Measurements from ENCODE around the gene CNIH4.
"Not testable (repeated sequence)": the region's sequence is repeated elsewhere in the genome, so short reads cannot be mapped to it uniquely, and the experiment has no call there.

DNA sequence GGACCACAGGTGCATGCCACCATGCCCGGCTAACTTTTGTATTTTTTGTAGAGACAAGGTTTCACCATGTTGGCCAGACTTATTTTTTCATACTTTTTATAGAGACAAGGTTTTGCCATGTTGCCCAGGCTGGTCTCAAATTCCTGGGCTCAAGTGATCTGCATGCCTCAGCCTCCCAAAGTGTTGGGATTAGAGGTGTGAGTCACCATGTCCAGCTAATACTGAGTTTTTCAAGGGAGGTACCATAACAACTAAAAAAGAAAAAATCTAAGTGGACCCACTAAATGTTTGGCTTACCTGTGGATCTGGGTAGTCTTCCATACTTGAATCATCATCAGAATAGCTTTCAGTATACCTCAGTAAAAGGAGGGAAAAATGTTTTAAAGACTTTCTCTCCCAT, 45.2 kb upstream of the CNIH4 start:
- TF ChIP-seq, protein P1, sequence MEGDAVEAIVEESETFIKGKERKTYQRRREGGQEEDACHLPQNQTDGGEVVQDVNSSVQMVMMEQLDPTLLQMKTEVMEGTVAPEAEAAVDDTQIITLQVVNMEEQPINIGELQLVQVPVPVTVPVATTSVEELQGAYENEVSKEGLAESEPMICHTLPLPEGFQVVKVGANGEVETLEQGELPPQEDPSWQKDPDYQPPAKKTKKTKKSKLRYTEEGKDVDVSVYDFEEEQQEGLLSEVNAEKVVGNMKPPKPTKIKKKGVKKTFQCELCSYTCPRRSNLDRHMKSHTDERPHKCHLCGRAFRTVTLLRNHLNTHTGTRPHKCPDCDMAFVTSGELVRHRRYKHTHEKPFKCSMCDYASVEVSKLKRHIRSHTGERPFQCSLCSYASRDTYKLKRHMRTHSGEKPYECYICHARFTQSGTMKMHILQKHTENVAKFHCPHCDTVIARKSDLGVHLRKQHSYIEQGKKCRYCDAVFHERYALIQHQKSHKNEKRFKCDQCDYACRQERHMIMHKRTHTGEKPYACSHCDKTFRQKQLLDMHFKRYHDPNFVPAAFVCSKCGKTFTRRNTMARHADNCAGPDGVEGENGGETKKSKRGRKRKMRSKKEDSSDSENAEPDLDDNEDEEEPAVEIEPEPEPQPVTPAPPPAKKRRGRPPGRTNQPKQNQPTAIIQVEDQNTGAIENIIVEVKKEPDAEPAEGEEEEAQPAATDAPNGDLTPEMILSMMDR (conservative IDR thresholded peaks at IDR 0.05; ENCODE audit: low read length) = not testable (repeated sequence)
- not testable (repeated sequence) for TF ChIP-seq EZH2phosphoT487 (IDR thresholded peaks at IDR 0.05; ENCODE audit: borderline replicate concordance, low read depth, low read length)
